Measurements from ENCODE around the gene POMT2.

- no peak for TF ChIP-seq GATA1 (IDR thresholded peaks at IDR 0.05; ENCODE audit: low read depth, low read length)
- TF ChIP-seq POLR2A (IDR thresholded peaks at IDR 0.05; ENCODE audit: low read length) = no peak
These were observed 80.3 kb downstream of the POMT2 start for GRCh38 chr14:77240336-77240915.

Data from erythroblast (primary cell).